HCT116 (cell line): ENCODE measurements around the gene PSME4. TPM values are rescaled to one million over a fixed set of nuclear protein-coding genes. Genes with fewer than 3 reads are reported as not detected.

ENCODE experiments used
- ATAC-seq: fragments of 200-7000 bp; cut with Tn5 transposase; 2 replicates; pipeline ENCODE4 v1.9.1; 2020; ENCODE audit warnings: mild to moderate bottlenecking, moderate library complexity
- BruUV-seq: library from RNA; stranded (reverse); fragments of 400-500 nt; replicated peaks from 2 replicates; lab custom pipeline; 2021; lab: Mats Ljungman, UMichigan
- CTCF ChIA-PET: fragments of 300-600 bp; sonication (Branson Sonifier 250); formaldehyde crosslinking; loops from one replicate; lab custom pipeline; 2021; ENCODE audit warnings: antibody characterized with exemption; lab: Charles Lee
- POLR2A ChIA-PET: fragments of 300-600, 350-600 bp; sonication (Branson Sonifier 250); formaldehyde crosslinking; loops from one replicate; lab custom pipeline; 2021; ENCODE audit warnings: antibody characterized with exemption; lab: Charles Lee
- RAD21 ChIA-PET, 2 experiments: fragments of 300-600 bp; sonication (Branson Sonifier 250); formaldehyde crosslinking; loops; one replicate each; lab custom pipeline; 2023; ENCODE audit warnings: low total read pairs in 2 of 2; ENCODE audit not compliant: uncharacterized antibody in 2 of 2, unreplicated experiment in 2 of 2, low non-redundant PET in 1 of 2; lab: Charles Lee
- DNase-seq: peaks from one replicate; pipeline ENCODE4 v3.0.0-alpha.2; 2010; ENCODE audit warnings: low read depth, low spot score
- H2AFZ ChIP-seq: fragments of 200-600 bp; shearing (Covaris generic), sonication (generic); 2 replicates; pipeline ENCODE4 v1.6.1; 2017; ENCODE audit warnings: low read depth, mixed run types, mixed read lengths, antibody characterized with exemption, low read length; ENCODE audit not compliant: poor library complexity, severe bottlenecking
- H3K27ac ChIP-seq: 2 replicates; pipeline ENCODE4 v1.5.1; 2012; ENCODE audit warnings: low read depth, low read length
- H3K27me3 ChIP-seq: fragments of 200-600 bp; sonication (generic); 2 replicates; pipeline ENCODE4 v1.6.1; 2016; ENCODE audit warnings: mixed run types, low read length, mixed read lengths; ENCODE audit not compliant: insufficient read depth
- H3K36me3 ChIP-seq, 2 experiments: fragments of 200-500 bp in 1 of 2; fragments of 200-600 bp in 1 of 2; sonication (Bioruptor generic) in 1 of 2; sonication (generic) in 1 of 2; 2 replicates each; pipeline versions ENCODE4 v1.5.1 to v1.6.1; 2014 to 2016; ENCODE audit warnings: low read length in 2 of 2, inconsistent platforms in 1 of 2, mixed read lengths in 1 of 2, mixed run types in 1 of 2; ENCODE audit not compliant: insufficient read depth in 2 of 2, control insufficient read depth in 1 of 2
- H3K4me1 ChIP-seq, 2 experiments: fragments of 200-600 bp in 1 of 2; sonication (generic) in 1 of 2; 2 replicates each; pipeline versions ENCODE4 v1.5.1 to v1.6.1; 2012 to 2017; ENCODE audit warnings: low read length in 2 of 2, inconsistent platforms in 1 of 2, mild to moderate bottlenecking in 1 of 2, mixed read lengths in 1 of 2, mixed run types in 1 of 2, moderate library complexity in 1 of 2; ENCODE audit not compliant: insufficient read depth in 2 of 2, control insufficient read depth in 1 of 2
- H3K4me2 ChIP-seq: fragments of 200-600 bp; sonication (generic); 2 replicates; pipeline ENCODE4 v1.6.1; 2017; ENCODE audit warnings: mixed run types, low read length, mixed read lengths
- H3K4me3 ChIP-seq, 2 experiments: fragments of 200-600 bp in 1 of 2; sonication (generic) in 1 of 2; replicated peaks in 1 of 2; 2 replicates each; pipeline ENCODE4 v1.5.1; 2011 to 2016; ENCODE audit warnings: low read length in 2 of 2, control low read depth in 1 of 2, low read depth in 1 of 2, mild to moderate bottlenecking in 1 of 2, mixed read lengths in 1 of 2, mixed run types in 1 of 2
- H3K79me2 ChIP-seq: fragments of 200-600 bp; sonication (generic); 2 replicates; pipeline ENCODE4 v1.6.1; 2017; ENCODE audit warnings: mild to moderate bottlenecking, mixed run types, low read length, moderate library complexity, mixed read lengths; ENCODE audit not compliant: insufficient read depth
- H3K9ac ChIP-seq: fragments of 200-600 bp; sonication (generic); 2 replicates; pipeline ENCODE4 v1.6.1; 2016; ENCODE audit warnings: low read length, mixed read lengths
- H3K9me2 ChIP-seq: fragments of 200-600 bp; sonication (generic), shearing (Covaris generic); 2 replicates; pipeline ENCODE4 v1.6.1; 2017; ENCODE audit warnings: mixed run types, mild to moderate bottlenecking, moderate library complexity; ENCODE audit not compliant: insufficient read depth
- H3K9me3 ChIP-seq, 2 experiments: fragments of 200-500 bp in 1 of 2; fragments of 200-600 bp in 1 of 2; sonication (Bioruptor generic) in 1 of 2; sonication (generic) in 1 of 2; 2 replicates each; pipeline ENCODE4 v1.6.1; 2014 to 2017; ENCODE audit warnings: low read length in 2 of 2, mixed read lengths in 2 of 2, inconsistent platforms in 1 of 2, low read depth in 1 of 2, mild to moderate bottlenecking in 1 of 2, mixed run types in 1 of 2, moderate library complexity in 1 of 2; ENCODE audit not compliant: control insufficient read depth in 1 of 2, insufficient read depth in 1 of 2
- H4K20me1 ChIP-seq: fragments of 200-600 bp; sonication (generic), shearing (Covaris generic); 2 replicates; pipeline ENCODE4 v1.6.1; 2017; ENCODE audit warnings: mixed run types, mild to moderate bottlenecking, moderate library complexity; ENCODE audit not compliant: insufficient read depth
- ATF3 ChIP-seq: IDR thresholded peaks from 2 replicates; pipeline ENCODE4 v1.6.1; 2012
- CBX3 ChIP-seq: IDR thresholded peaks from 2 replicates; pipeline ENCODE4 v1.6.1; 2012; ENCODE audit warnings: low read depth
- CEBPB ChIP-seq: IDR thresholded peaks from 2 replicates; pipeline ENCODE4 v1.6.1; 2012; ENCODE audit warnings: low read depth
- EGR1 ChIP-seq: IDR thresholded peaks from 2 replicates; pipeline ENCODE4 v1.6.1; 2012; ENCODE audit warnings: low read depth
- ELF1 ChIP-seq: IDR thresholded peaks from 2 replicates; pipeline ENCODE4 v1.6.1; 2012; ENCODE audit warnings: low read depth, borderline replicate concordance
- EZH2 ChIP-seq: fragments of 200-600 bp; sonication (generic); IDR thresholded peaks from 2 replicates; pipeline ENCODE4 v1.6.1; 2017; ENCODE audit warnings: antibody characterized with exemption, mixed run types
- EZH2phosphoT487 ChIP-seq: fragments of 200-600 bp; IDR thresholded peaks from 2 replicates; pipeline ENCODE4 v1.6.1; 2018; ENCODE audit warnings: antibody characterized with exemption, borderline replicate concordance
- FOSL1 ChIP-seq: IDR thresholded peaks from 2 replicates; pipeline ENCODE4 v1.6.1; 2012; ENCODE audit warnings: low read depth
- JUND ChIP-seq: IDR thresholded peaks from 2 replicates; pipeline ENCODE4 v1.6.1; 2012
- POLR2A ChIP-seq: IDR thresholded peaks from 2 replicates; pipeline ENCODE4 v1.7.0; 2011; ENCODE audit warnings: borderline replicate concordance; ENCODE audit not compliant: insufficient read depth, insufficient read length; ENCODE audit errors: extremely low read depth
- RAD21 ChIP-seq: IDR thresholded peaks from 2 replicates; pipeline ENCODE4 v1.6.1; 2012; ENCODE audit warnings: low read depth, mild to moderate bottlenecking
- SIN3A ChIP-seq: IDR thresholded peaks from 2 replicates; pipeline ENCODE4 v1.6.1; 2012; ENCODE audit warnings: low read depth
- SP1 ChIP-seq: IDR thresholded peaks from 2 replicates; pipeline ENCODE4 v1.6.1; 2012; ENCODE audit warnings: low read depth
- SRF ChIP-seq: IDR thresholded peaks from 2 replicates; pipeline ENCODE4 v1.6.1; 2012; ENCODE audit warnings: low read depth
- YY1 ChIP-seq: IDR thresholded peaks from 2 replicates; pipeline ENCODE4 v1.6.1; 2011; ENCODE audit warnings: low read length, low read depth, moderate library complexity, mild to moderate bottlenecking; ENCODE audit not compliant: insufficient replicate concordance; ENCODE audit errors: extremely low read depth
- ZBTB33 ChIP-seq: IDR thresholded peaks from 2 replicates; pipeline ENCODE4 v1.6.1; 2011; ENCODE audit warnings: mild to moderate bottlenecking, low read length, moderate library complexity; ENCODE audit not compliant: insufficient replicate concordance; ENCODE audit errors: extremely low read depth
- ZFX ChIP-seq: fragments of 450-650 bp; IDR thresholded peaks from 2 replicates; pipeline ENCODE4 v1.6.1; 2017
- ZNF274 ChIP-seq: fragments of 200-500 bp; sonication (Bioruptor generic); IDR thresholded peaks from 2 replicates; pipeline ENCODE4 v1.6.1; 2014; ENCODE audit warnings: mild to moderate bottlenecking, low read depth, low read length, inconsistent platforms
- intact Hi-C: fragments of 100-400 bp; cut with micrococcal nuclease; formaldehyde crosslinking; loops from 2 replicates; pipeline ENCODE4 v1.10.0; 2022
- total RNA-seq: library from RNA; stranded (reverse); gene quantifications from one replicate; pipeline ENCODE4 v1.2.1, GENCODE V29; 2021; ENCODE audit not compliant: unreplicated experiment

Gene PSME4
- total RNA-seq, 1 experiment from 2014 or later, result 53.2 TPM

GRCh38 chr2:53877556-53877955 is 93.2 kb downstream of the PSME4 start:
- H3K4me3 ChIP-seq, result no peak overlapping the region
- H2AFZ ChIP-seq, result no peak overlapping the region
- no peaks in the 10 kb centered on the region for H3K4me1 ChIP-seq
- H4K20me1 ChIP-seq, result no peaks in the 10 kb centered on the region
- no TSS peak for BruUV-seq
- intact Hi-C loops, result loop anchor here (5.0 kb wide), 1 partner anchor 45 kb away; no protein-coding TSS in a partner anchor
- no peaks in the 10 kb centered on the region for H3K79me2 ChIP-seq
- no peaks in the 10 kb centered on the region for H3K27me3 ChIP-seq
- ChIA-PET RAD21 (no interaction called here), CTCF (no interaction called here), POLR2A (no interaction called here)
- no peak overlapping the region for H3K27ac ChIP-seq
- no peak overlapping the region for H3K9ac ChIP-seq
- H3K36me3 ChIP-seq, result peaks cover 7 to 10% of the 10 kb centered on the region in 2 experiments; a peak in 3 of 4 replicates
- DNase-seq (no peak), ATAC-seq (no peak)
- TF ChIP-seq POLR2A (no peak), ZNF274 (no peak), CEBPB (no peak), RAD21 (no peak), JUND (no peak), SRF (no peak), ATF3 (no peak)
- H3K9me2 ChIP-seq, result no peaks in the 10 kb centered on the region
- no peaks in the 10 kb centered on the region for H3K9me3 ChIP-seq
- H3K4me2 ChIP-seq, result no peak overlapping the region

GRCh38 chr2:53877112-53877511 is 93.7 kb downstream of the PSME4 start:
- H3K79me2 ChIP-seq, result no peaks in the 10 kb centered on the region
- POLR2A ChIA-PET, result no interaction called here
- intact Hi-C loops, result loop anchor here (5.0 kb wide), 1 partner anchor 45 kb away; no protein-coding TSS in a partner anchor
- no TSS peak for BruUV-seq
- H3K9me3 ChIP-seq, result no peaks in the 10 kb centered on the region
- H3K9me2 ChIP-seq, result no peaks in the 10 kb centered on the region
- H4K20me1 ChIP-seq, result no peaks in the 10 kb centered on the region
- CTCF ChIA-PET, result no interaction called here
- H3K27ac ChIP-seq, result no peak overlapping the region
- no peaks in the 10 kb centered on the region for H3K27me3 ChIP-seq
- no peak overlapping the region for H2AFZ ChIP-seq
- H3K9ac ChIP-seq, result no peak overlapping the region
- no peak overlapping the region for H3K4me3 ChIP-seq
- ATAC-seq, result no peak
- no peak overlapping the region for H3K4me2 ChIP-seq
- peaks cover 7 to 10% of the 10 kb centered on the region in 2 experiments; a peak in 3 of 4 replicates for H3K36me3 ChIP-seq
- no peaks in the 10 kb centered on the region for H3K4me1 ChIP-seq
- RAD21 ChIA-PET, result no interaction called here
- no peak for DNase-seq
- TF ChIP-seq SRF, result no peak
- no peak for TF ChIP-seq ATF3
- no peak for TF ChIP-seq EZH2
- TF ChIP-seq SIN3A, result no peak
- no peak for TF ChIP-seq ELF1
- no peak for TF ChIP-seq SP1
- TF ChIP-seq YY1, result no peak
- TF ChIP-seq CBX3, result no peak
- TF ChIP-seq JUND, result no peak
- TF ChIP-seq POLR2A, result no peak
- no peak for TF ChIP-seq EGR1
- no peak for TF ChIP-seq CEBPB
- TF ChIP-seq FOSL1, result no peak
- TF ChIP-seq ZBTB33, result no peak
- TF ChIP-seq EZH2phosphoT487, result no peak
- TF ChIP-seq ZFX, result no peak
